IMR-90 (cell line): ENCODE results near the gene PRUNE2. TPM values are rescaled to one million over a fixed set of nuclear protein-coding genes. Genes with fewer than 3 reads are reported as not detected.

ENCODE experiments used
- ATAC-seq: fragments of 200-7000 bp; cut with Tn5 transposase; 2 replicates; pipeline ENCODE4 v1.9.1; 2020; ENCODE audit warnings: low read depth, mild to moderate bottlenecking, moderate library complexity
- BruUV-seq: library from RNA; stranded (reverse); fragments of 400-500 nt; replicated peaks from 2 replicates; lab custom pipeline; 2021; lab: Mats Ljungman, UMichigan
- CTCF ChIA-PET: fragments of 300-600 bp; formaldehyde crosslinking; extraction: SDS; loops from one replicate; lab custom pipeline; 2021; ENCODE audit warnings: antibody characterized with exemption; lab: Yijun Ruan, JAX
- POLR2A ChIA-PET: fragments of 300-600 bp; sonication (Branson Sonifier 250); formaldehyde crosslinking; loops from one replicate; lab custom pipeline; 2022; ENCODE audit warnings: antibody characterized with exemption; ENCODE audit not compliant: unreplicated experiment; lab: Charles Lee
- DNase-seq: peaks from one replicate; pipeline ENCODE4 v3.0.0; 2013
- H2AFZ ChIP-seq: replicated peaks from 2 replicates; pipeline ENCODE3; 2013; ENCODE audit warnings: low read length, mild to moderate bottlenecking; ENCODE audit not compliant: poor library complexity
- H2AK5ac ChIP-seq: 2 replicates; pipeline ENCODE4 v1.6.1; 2013; ENCODE audit warnings: low read depth, low read length, inconsistent platforms
- H2AK9ac ChIP-seq: replicated peaks from 2 replicates; pipeline ENCODE3; 2013; ENCODE audit warnings: mild to moderate bottlenecking, low read depth, low read length, moderate library complexity; ENCODE audit not compliant: poor library complexity
- H2BK120ac ChIP-seq: 2 replicates; pipeline ENCODE4 v1.6.1; 2013; ENCODE audit warnings: low read depth, low read length, inconsistent platforms
- H2BK15ac ChIP-seq: 3 replicates; pipeline ENCODE4 v1.6.1; 2013; ENCODE audit warnings: low read depth, low read length, inconsistent platforms
- H2BK20ac ChIP-seq: 2 replicates; pipeline ENCODE4 v1.6.1; 2013; ENCODE audit warnings: low read depth, mild to moderate bottlenecking, inconsistent platforms, low read length, moderate library complexity
- H2BK5ac ChIP-seq: 2 replicates; pipeline ENCODE4 v1.6.1; 2013; ENCODE audit warnings: mild to moderate bottlenecking, low read depth, low read length, inconsistent platforms; ENCODE audit not compliant: poor library complexity, severe bottlenecking
- H3K14ac ChIP-seq: replicated peaks from 2 replicates; pipeline ENCODE4 v1.6.1; 2013; ENCODE audit warnings: low read depth, low read length, inconsistent platforms
- H3K18ac ChIP-seq: 2 replicates; pipeline ENCODE4 v1.6.1; 2013; ENCODE audit warnings: low read depth, low read length, control low read depth
- H3K23ac ChIP-seq: 2 replicates; pipeline ENCODE4 v1.6.1; 2013; ENCODE audit warnings: low read depth, low read length, inconsistent platforms
- H3K27ac ChIP-seq: 2 replicates; pipeline ENCODE4 v1.5.1; 2013; ENCODE audit warnings: mild to moderate bottlenecking, control low read depth, low read length; ENCODE audit not compliant: insufficient read depth
- H3K27me3 ChIP-seq: 2 replicates; pipeline ENCODE4 v1.6.1; 2013; ENCODE audit warnings: low read length; ENCODE audit not compliant: control insufficient read depth, insufficient read depth
- H3K36me3 ChIP-seq: 2 replicates; pipeline ENCODE4 v1.6.1; 2013; ENCODE audit warnings: low read length, mixed read lengths; ENCODE audit not compliant: control insufficient read depth, insufficient read depth
- H3K4ac ChIP-seq: 2 replicates; pipeline ENCODE4 v1.6.1; 2013; ENCODE audit warnings: low read depth, low read length, inconsistent platforms
- H3K4me1 ChIP-seq: 2 replicates; pipeline ENCODE4 v1.6.1; 2013; ENCODE audit warnings: low read length, mixed read lengths; ENCODE audit not compliant: control insufficient read depth, insufficient read depth
- H3K4me2 ChIP-seq: 2 replicates; pipeline ENCODE4 v1.6.1; 2013; ENCODE audit warnings: low read depth, mild to moderate bottlenecking, control low read depth, low read length, moderate library complexity
- H3K4me3 ChIP-seq: 2 replicates; pipeline ENCODE4 v1.5.1; 2013; ENCODE audit warnings: low read depth, mild to moderate bottlenecking, control low read depth, low read length, moderate library complexity; ENCODE audit not compliant: insufficient read depth
- H3K56ac ChIP-seq: 2 replicates; pipeline ENCODE4 v1.6.1; 2013; ENCODE audit warnings: low read length, inconsistent platforms; ENCODE audit not compliant: insufficient read depth; ENCODE audit errors: extremely low read depth
- H3K79me1 ChIP-seq, 2 experiments: 2 replicates each; pipeline ENCODE4 v1.6.1; 2013; ENCODE audit warnings: low read length in 2 of 2, inconsistent platforms in 1 of 2, low read depth in 1 of 2
- H3K9ac ChIP-seq: 2 replicates; pipeline ENCODE4 v1.6.1; 2013; ENCODE audit warnings: low read depth, low read length, control low read depth
- H3K9me1 ChIP-seq: 2 replicates; pipeline ENCODE4 v1.6.1; 2013; ENCODE audit warnings: low read length, inconsistent platforms; ENCODE audit not compliant: insufficient read depth
- H3K9me3 ChIP-seq: 2 replicates; pipeline ENCODE4 v1.6.1; 2013; ENCODE audit warnings: low read length; ENCODE audit not compliant: control insufficient read depth, insufficient read depth
- H4K20me1 ChIP-seq: 2 replicates; pipeline ENCODE4 v1.6.1; 2013; ENCODE audit warnings: low read length, inconsistent platforms; ENCODE audit not compliant: insufficient read depth
- H4K5ac ChIP-seq: 2 replicates; pipeline ENCODE4 v1.6.1; 2013; ENCODE audit warnings: mild to moderate bottlenecking, low read depth, low read length, control low read depth
- H4K8ac ChIP-seq, 2 experiments: 2 replicates each; pipeline ENCODE4 v1.6.1; 2013; ENCODE audit warnings: low read depth in 2 of 2, low read length in 2 of 2, control low read depth in 1 of 2, inconsistent platforms in 1 of 2
- H4K91ac ChIP-seq: 2 replicates; pipeline ENCODE4 v1.6.1; 2013; ENCODE audit warnings: low read depth, low read length, inconsistent platforms; ENCODE audit not compliant: insufficient read depth
- BHLHE40 ChIP-seq: fragments of 150-350 bp; IDR thresholded peaks from 2 replicates; pipeline ENCODE4 v1.6.1; 2016; ENCODE audit warnings: mild to moderate bottlenecking, low read depth, low read length
- FOS ChIP-seq: fragments of 150-350 bp; IDR thresholded peaks from 2 replicates; pipeline ENCODE4 v1.6.1; 2016; ENCODE audit warnings: low read depth, low read length
- MAZ ChIP-seq: IDR thresholded peaks from 2 replicates; pipeline ENCODE4 v1.6.1; 2012; ENCODE audit warnings: low read depth, mild to moderate bottlenecking, low read length, improper control_type of control experiment, moderate library complexity, borderline replicate concordance
- NFE2L2 ChIP-seq: fragments of 150-350 bp; IDR thresholded peaks from 2 replicates; pipeline ENCODE4 v1.6.1; 2016; ENCODE audit warnings: low read depth, mild to moderate bottlenecking, low read length
- RCOR1 ChIP-seq: IDR thresholded peaks from 2 replicates; pipeline ENCODE4 v1.6.1; 2012; ENCODE audit warnings: mild to moderate bottlenecking, low read length, improper control_type of control experiment; ENCODE audit not compliant: insufficient replicate concordance
- RFX5 ChIP-seq: IDR thresholded peaks from 2 replicates; pipeline ENCODE4 v1.8.0; 2012; ENCODE audit warnings: low read depth, mild to moderate bottlenecking, low read length, moderate library complexity
- WGBS, 2 experiments: methylation state at CpG; one replicate each; pipeline versions ENCODE4 v1.1.5 to v1.1.7; 2013; ENCODE audit warnings: missing lambda C conversion rate in 2 of 2; ENCODE audit not compliant: insufficient read length in 1 of 2; ENCODE audit errors: extremely low coverage in 2 of 2; 5-methylcytosine and 5-hydroxymethylcytosine counted together
- dilution Hi-C: fragments of 300-500 bp; cut with HindIII; formaldehyde crosslinking; loops from one replicate; pipeline ENCODE4 v1.14.3; 2018; ENCODE audit warnings: low sequenced_read_pairs; ENCODE audit not compliant: unreplicated experiment
- in situ Hi-C: fragments of 300-500 bp; cut with MboI; formaldehyde crosslinking; loops from 3 replicates; pipeline ENCODE4 v1.14.3; 2019; ENCODE audit warnings: low sequenced_read_pairs, inconsistent platforms, mixed read lengths
- intact Hi-C: fragments of 100-400 bp; cut with micrococcal nuclease; formaldehyde crosslinking; loops from 2 replicates; pipeline ENCODE4 v1.10.0; 2022
- polyA plus RNA-seq, 3 experiments: library from polyadenylated mRNA; depleted of rRNA; stranded (reverse); fragments of >200 nt; gene quantifications; 2 replicates each; pipeline ENCODE4 v1.2.3, GENCODE V29; 2012; ENCODE audit warnings: low replicate concordance in 1 of 3
- total RNA-seq: library from RNA; depleted of rRNA; stranded (reverse); fragments of >200 nt; gene quantifications from 2 replicates; pipeline ENCODE4 v1.2.3, GENCODE V29; 2012
- TF ChIP-seq, protein P1 (sequence below): conservative IDR thresholded peaks from 2 replicates; pipeline ENCODE4 v1.5.1; 2012; ENCODE audit warnings: mild to moderate bottlenecking, low read depth, low read length, improper control_type of control experiment
- TF ChIP-seq, protein P2 (sequence below): fragments of 150-350 bp; IDR thresholded peaks from 2 replicates; pipeline ENCODE4 v1.6.1; 2016; ENCODE audit warnings: low read depth, mild to moderate bottlenecking, low read length, moderate library complexity, borderline replicate concordance

Gene PRUNE2
- total and polyA plus RNA-seq, 2 of the 4 experiments (the other 2 are of a cell fraction): 0.70 to 1.6 TPM

DNA sequence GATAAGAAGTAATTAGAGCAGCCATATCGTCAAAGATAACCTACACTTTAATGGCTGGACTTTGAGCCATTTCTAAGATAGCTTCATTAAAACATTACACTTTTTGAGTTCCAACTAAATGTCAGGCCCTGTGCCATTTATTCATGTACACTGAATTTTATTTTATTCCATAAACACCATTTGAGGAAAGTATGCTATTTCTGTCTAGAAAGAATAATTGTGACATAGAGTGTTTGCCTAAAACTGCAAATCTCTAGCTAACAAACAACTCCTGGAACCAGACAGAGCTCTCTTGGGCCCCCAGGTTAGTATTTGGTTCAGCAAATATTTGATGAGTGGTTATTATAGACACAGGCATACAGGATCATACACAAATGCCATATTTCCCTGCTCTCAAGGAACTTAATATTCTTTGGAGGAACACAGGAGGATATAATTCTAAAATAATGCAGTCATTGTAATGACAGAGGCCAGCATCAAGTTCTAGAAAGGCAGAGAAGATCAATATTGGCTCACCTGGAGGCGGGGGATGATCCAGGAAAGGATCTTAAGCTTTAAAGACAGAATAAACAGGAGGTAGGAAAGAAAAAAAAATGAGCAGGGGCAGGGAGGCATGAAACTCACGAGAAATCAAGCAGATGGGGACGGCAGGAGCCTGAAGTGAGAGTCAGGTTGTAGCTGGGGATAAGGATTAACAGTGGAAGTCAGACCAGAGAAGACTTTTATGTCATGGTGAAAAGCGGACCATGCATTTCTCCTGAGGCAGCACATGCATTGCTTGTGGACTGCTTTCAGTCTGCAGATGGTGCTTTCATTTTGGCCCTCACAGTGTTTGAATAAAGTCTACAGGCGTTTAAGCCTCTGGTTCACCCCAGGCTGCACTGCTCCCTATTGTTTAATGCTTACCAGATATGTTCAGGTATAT is 319.3 kb downstream of the PRUNE2 start:
- H3K9me3 ChIP-seq: no peaks in the 10 kb centered on the region
- dilution Hi-C loops (no loop called here), in situ Hi-C loops (no loop called here), intact Hi-C loops (no loop called here)
- H4K91ac ChIP-seq: no peak overlapping the region
- H3K4ac ChIP-seq: no peak overlapping the region
- no TSS peak for BruUV-seq
- H2BK20ac ChIP-seq: no peak overlapping the region
- H2BK5ac ChIP-seq: no peak overlapping the region
- ATAC-seq (no peak), DNase-seq (no peak)
- no peaks in the 10 kb centered on the region for H3K36me3 ChIP-seq
- no peak overlapping the region for H3K56ac ChIP-seq
- no peak overlapping the region for H3K14ac ChIP-seq
- H3K4me2 ChIP-seq: no peak overlapping the region
- no peak overlapping the region for H3K4me3 ChIP-seq
- H4K20me1 ChIP-seq: no peaks in the 10 kb centered on the region
- H4K5ac ChIP-seq: no peak overlapping the region
- H3K4me1 ChIP-seq: no peaks in the 10 kb centered on the region
- H2AFZ ChIP-seq: no peak overlapping the region
- no peak overlapping the region for H4K8ac ChIP-seq
- H3K9me1 ChIP-seq: no peaks in the 10 kb centered on the region
- H3K79me1 ChIP-seq: no peaks in the 10 kb centered on the region
- ChIA-PET CTCF (no interaction called here), POLR2A (no interaction called here)
- no peak overlapping the region for H3K18ac ChIP-seq
- H3K27me3 ChIP-seq: peaks cover 7% of the 10 kb centered on the region
- 49% methylated on average over 2 of the region's 6 CpGs; no CpG with 5 or more reads in 1 of the 2 experiments for WGBS, 2 experiments
- no peak overlapping the region for H2BK120ac ChIP-seq
- TF ChIP-seq MAZ (no peak), NFE2L2 (no peak), BHLHE40 (no peak), RCOR1 (no peak), FOS (no peak), RFX5 (no peak)
- TF ChIP-seq, protein P1, sequence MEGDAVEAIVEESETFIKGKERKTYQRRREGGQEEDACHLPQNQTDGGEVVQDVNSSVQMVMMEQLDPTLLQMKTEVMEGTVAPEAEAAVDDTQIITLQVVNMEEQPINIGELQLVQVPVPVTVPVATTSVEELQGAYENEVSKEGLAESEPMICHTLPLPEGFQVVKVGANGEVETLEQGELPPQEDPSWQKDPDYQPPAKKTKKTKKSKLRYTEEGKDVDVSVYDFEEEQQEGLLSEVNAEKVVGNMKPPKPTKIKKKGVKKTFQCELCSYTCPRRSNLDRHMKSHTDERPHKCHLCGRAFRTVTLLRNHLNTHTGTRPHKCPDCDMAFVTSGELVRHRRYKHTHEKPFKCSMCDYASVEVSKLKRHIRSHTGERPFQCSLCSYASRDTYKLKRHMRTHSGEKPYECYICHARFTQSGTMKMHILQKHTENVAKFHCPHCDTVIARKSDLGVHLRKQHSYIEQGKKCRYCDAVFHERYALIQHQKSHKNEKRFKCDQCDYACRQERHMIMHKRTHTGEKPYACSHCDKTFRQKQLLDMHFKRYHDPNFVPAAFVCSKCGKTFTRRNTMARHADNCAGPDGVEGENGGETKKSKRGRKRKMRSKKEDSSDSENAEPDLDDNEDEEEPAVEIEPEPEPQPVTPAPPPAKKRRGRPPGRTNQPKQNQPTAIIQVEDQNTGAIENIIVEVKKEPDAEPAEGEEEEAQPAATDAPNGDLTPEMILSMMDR: no peak
- TF ChIP-seq, protein P2, sequence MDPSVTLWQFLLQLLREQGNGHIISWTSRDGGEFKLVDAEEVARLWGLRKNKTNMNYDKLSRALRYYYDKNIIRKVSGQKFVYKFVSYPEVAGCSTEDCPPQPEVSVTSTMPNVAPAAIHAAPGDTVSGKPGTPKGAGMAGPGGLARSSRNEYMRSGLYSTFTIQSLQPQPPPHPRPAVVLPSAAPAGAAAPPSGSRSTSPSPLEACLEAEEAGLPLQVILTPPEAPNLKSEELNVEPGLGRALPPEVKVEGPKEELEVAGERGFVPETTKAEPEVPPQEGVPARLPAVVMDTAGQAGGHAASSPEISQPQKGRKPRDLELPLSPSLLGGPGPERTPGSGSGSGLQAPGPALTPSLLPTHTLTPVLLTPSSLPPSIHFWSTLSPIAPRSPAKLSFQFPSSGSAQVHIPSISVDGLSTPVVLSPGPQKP: no peak
- no peak overlapping the region for H3K27ac ChIP-seq
- no peak overlapping the region for H3K23ac ChIP-seq
- H2AK9ac ChIP-seq: no peak overlapping the region
- no peak overlapping the region for H2BK15ac ChIP-seq
- H3K9ac ChIP-seq: no peak overlapping the region
- no peak overlapping the region for H2AK5ac ChIP-seq
